SK-N-SH (cell line): ENCODE measurements around the gene LRTM2. TPM values are rescaled to one million over a fixed set of nuclear protein-coding genes. Genes with fewer than 3 reads are reported as not detected.

Source experiments
- CTCF ChIA-PET: fragments of 300-600, 350-600 bp; formaldehyde crosslinking; extraction: SDS; loops from one replicate; lab custom pipeline; 2021; lab: Yijun Ruan, JAX
- POLR2A ChIA-PET: fragments of 350-600 bp; sonication (Branson Sonifier 250); formaldehyde crosslinking; extraction: SDS; loops from one replicate; lab custom pipeline; 2020; ENCODE audit warnings: antibody characterized with exemption, inconsistent platforms; lab: Yijun Ruan, JAX
- DNase-seq: peaks from one replicate; pipeline ENCODE4 v3.0.0; 2012
- H2AFZ ChIP-seq: fragments of 200-600 bp; sonication (generic); 2 replicates; pipeline ENCODE4 v1.8.1; 2016; ENCODE audit warnings: antibody characterized with exemption, mild to moderate bottlenecking, low read depth
- H3F3A ChIP-seq: fragments of 200-600 bp; sonication (generic); replicated peaks from 2 replicates; pipeline ENCODE3; 2016; ENCODE audit warnings: antibody characterized with exemption, mild to moderate bottlenecking; ENCODE audit not compliant: insufficient read depth
- H3K27ac ChIP-seq, 2 experiments: fragments of 200-500 bp in 1 of 2; fragments of 200-600 bp in 1 of 2; sonication (Bioruptor generic) in 1 of 2; sonication (generic), shearing (Covaris generic) in 1 of 2; 2 replicates each; pipeline versions ENCODE4 v1.5.1 to v1.6.1; 2014 to 2016; ENCODE audit warnings: low read depth in 2 of 2, inconsistent platforms in 1 of 2, low read length in 1 of 2, mild to moderate bottlenecking in 1 of 2, mixed read lengths in 1 of 2
- H3K27me3 ChIP-seq: fragments of 200-600 bp; sonication (generic), shearing (Covaris generic); 2 replicates; pipeline ENCODE4 v1.6.1; 2016; ENCODE audit warnings: mixed run types; ENCODE audit not compliant: insufficient read depth
- H3K36me3 ChIP-seq, 2 experiments: fragments of 200-500 bp in 1 of 2; fragments of 200-600 bp in 1 of 2; sonication (Bioruptor generic) in 1 of 2; sonication (generic) in 1 of 2; replicated peaks in 1 of 2; 2 replicates each; pipeline versions ENCODE3 to v1.5.1; 2014 to 2016; ENCODE audit warnings: low read length in 1 of 2, mild to moderate bottlenecking in 1 of 2; ENCODE audit not compliant: insufficient read depth in 2 of 2, control insufficient read depth in 1 of 2
- H3K4me1 ChIP-seq, 2 experiments: fragments of 200-500 bp in 1 of 2; fragments of 200-600 bp in 1 of 2; sonication (Bioruptor generic) in 1 of 2; sonication (generic), shearing (Covaris generic) in 1 of 2; 2 replicates each; pipeline versions ENCODE4 v1.5.1 to v1.6.1; 2014 to 2016; ENCODE audit warnings: low read depth in 1 of 2, low read length in 1 of 2, mixed run types in 1 of 2; ENCODE audit not compliant: insufficient read depth in 2 of 2, control insufficient read depth in 1 of 2
- H3K4me2 ChIP-seq: fragments of 200-600 bp; sonication (generic), shearing (Covaris generic); 2 replicates; pipeline ENCODE4 v1.6.1; 2017; ENCODE audit warnings: mixed run types
- H3K4me3 ChIP-seq, 2 experiments: fragments of 200-500 bp in 1 of 2; fragments of 200-600 bp in 1 of 2; sonication (Bioruptor generic) in 1 of 2; sonication (generic), shearing (Covaris generic) in 1 of 2; 2 replicates each; pipeline versions ENCODE4 v1.5.1 to v1.8.1; 2014 to 2016; ENCODE audit warnings: low read depth in 2 of 2, inconsistent platforms in 1 of 2, low read length in 1 of 2, mild to moderate bottlenecking in 1 of 2, mixed read lengths in 1 of 2, moderate library complexity in 1 of 2
- H3K79me2 ChIP-seq: fragments of 200-600 bp; sonication (generic); 2 replicates; pipeline ENCODE4 v1.8.1; 2017; ENCODE audit warnings: mild to moderate bottlenecking; ENCODE audit not compliant: insufficient read depth
- H3K9ac ChIP-seq: fragments of 200-600 bp; sonication (generic); 2 replicates; pipeline ENCODE4 v1.6.1; 2017; ENCODE audit warnings: mixed run types
- H3K9me2 ChIP-seq: fragments of 200-600 bp; sonication (generic); 2 replicates; pipeline ENCODE4 v1.6.1; 2017; ENCODE audit warnings: mixed run types
- H3K9me3 ChIP-seq: fragments of 200-600 bp; sonication (generic); 2 replicates; pipeline ENCODE4 v1.6.1; 2017; ENCODE audit warnings: mixed run types, mild to moderate bottlenecking, moderate library complexity
- H4K20me1 ChIP-seq: fragments of 200-600 bp; sonication (generic); 2 replicates; pipeline ENCODE4 v1.6.1; 2017; ENCODE audit warnings: mild to moderate bottlenecking, mixed run types; ENCODE audit not compliant: insufficient read depth
- ELF1 ChIP-seq: IDR thresholded peaks from 2 replicates; pipeline ENCODE4 v1.4.0; 2012
- EP300 ChIP-seq, 2 experiments: IDR thresholded peaks; 2 replicates each; pipeline versions ENCODE4 v1.4.0 to v1.6.1; 2012; ENCODE audit warnings: borderline replicate concordance in 1 of 2, low read depth in 1 of 2, low read length in 1 of 2
- FOSL2 ChIP-seq: IDR thresholded peaks from 2 replicates; pipeline ENCODE4 v1.4.0; 2012; ENCODE audit warnings: low read depth, mild to moderate bottlenecking, moderate library complexity, borderline replicate concordance
- FOXJ3 ChIP-seq: sonication (generic); formaldehyde crosslinking; IDR thresholded peaks from 2 replicates; pipeline ENCODE4 v1.5.1; 2020; ENCODE audit warnings: mild to moderate bottlenecking, missing genetic modification reagents
- FOXM1 ChIP-seq: IDR thresholded peaks from 2 replicates; pipeline ENCODE4 v1.4.0; 2012; ENCODE audit warnings: low read depth, mild to moderate bottlenecking
- GATA2 ChIP-seq: sonication (generic); formaldehyde crosslinking; IDR thresholded peaks from 2 replicates; pipeline ENCODE4 v1.5.0; 2020; ENCODE audit warnings: mild to moderate bottlenecking, missing genetic modification reagents
- MXI1 ChIP-seq: IDR thresholded peaks from 2 replicates; pipeline ENCODE4 v1.6.1; 2012; ENCODE audit warnings: mild to moderate bottlenecking, low read depth, low read length, improper control_type of control experiment
- NFIC ChIP-seq: IDR thresholded peaks from 2 replicates; pipeline ENCODE4 v1.4.0; 2012; ENCODE audit warnings: borderline replicate concordance
- POLR2AphosphoS5 ChIP-seq: IDR thresholded peaks from 2 replicates; pipeline ENCODE4 v1.6.1; 2012; ENCODE audit warnings: low read depth, low read length
- RFX5 ChIP-seq: IDR thresholded peaks from 2 replicates; pipeline ENCODE4 v1.6.1; 2012; ENCODE audit warnings: mild to moderate bottlenecking, improper control_type of control experiment, low read length
- RXRA ChIP-seq: IDR thresholded peaks from 2 replicates; pipeline ENCODE4 v1.4.0; 2012; ENCODE audit warnings: low read depth, mild to moderate bottlenecking, borderline replicate concordance
- SIN3A ChIP-seq: IDR thresholded peaks from 2 replicates; pipeline ENCODE4 v1.6.1; 2012; ENCODE audit warnings: low read depth, mild to moderate bottlenecking, low read length, moderate library complexity, borderline replicate concordance
- TEAD4 ChIP-seq: IDR thresholded peaks from 2 replicates; pipeline ENCODE4 v1.4.0; 2012; ENCODE audit warnings: mild to moderate bottlenecking, borderline replicate concordance; ENCODE audit not compliant: insufficient read depth
- YY1 ChIP-seq: IDR thresholded peaks from 2 replicates; pipeline ENCODE4 v1.4.0; 2012; ENCODE audit warnings: low read depth, mild to moderate bottlenecking
- whole genome bisulfite sequencing: methylation state at CpG from one replicate; pipeline ENCODE4 v1.1.6; 2017; ENCODE audit warnings: low lambda C conversion rate; 5-methylcytosine and 5-hydroxymethylcytosine counted together
- polyA plus RNA-seq, 3 experiments: library from polyadenylated mRNA; depleted of rRNA; stranded (reverse); fragments of >200 nt; gene quantifications; 2 replicates each; pipeline ENCODE4 v1.2.3, GENCODE V29; 2012
- TF ChIP-seq, protein P1 (sequence below): IDR thresholded peaks from 2 replicates; pipeline ENCODE4 v1.6.1; 2012; ENCODE audit warnings: mild to moderate bottlenecking, low read depth, low read length, moderate library complexity
- TF ChIP-seq, protein P2 (sequence below): IDR thresholded peaks from 2 replicates; pipeline ENCODE4; 2012
- TF ChIP-seq, protein P3 (sequence below): fragments of 150-350 bp; IDR thresholded peaks from 2 replicates; pipeline ENCODE4 v1.6.1; 2016; ENCODE audit warnings: mild to moderate bottlenecking, low read depth, low read length
- TF ChIP-seq, protein P4 (sequence below): IDR thresholded peaks from 2 replicates; pipeline ENCODE4 v1.4.0; 2012; ENCODE audit warnings: low read depth, borderline replicate concordance

The LRTM2 gene
- polyA plus RNA-seq, 1 of the 3 experiments (the other 2 are of a cell fraction): not detected

GRCh38 chr12:1826401-1826800, 6.0 kb downstream of the LRTM2 start:
- no peak overlapping the region for H3K4me2 ChIP-seq
- peaks cover 0 to 74% of the 10 kb centered on the region in 2 experiments; a peak in 2 of 4 replicates for H3K4me1 ChIP-seq
- no peaks in the 10 kb centered on the region for H3K36me3 ChIP-seq
- WGBS: 57% methylated on average over 8 of the region's 15 CpGs
- H3K9ac ChIP-seq: no peak overlapping the region
- H3K9me2 ChIP-seq: no peaks in the 10 kb centered on the region
- no peak for DNase-seq
- no peaks in the 10 kb centered on the region for H4K20me1 ChIP-seq
- H3K79me2 ChIP-seq: no peaks in the 10 kb centered on the region
- H3K27me3 ChIP-seq: peaks cover 3% of the 10 kb centered on the region; the same call in 1 of the 2 replicates
- no peaks in the 10 kb centered on the region for H3K9me3 ChIP-seq
- no peak overlapping the region for H3K4me3 ChIP-seq
- TF ChIP-seq ELF1 (no peak), POLR2AphosphoS5 (no peak), RFX5 (no peak)
- ChIA-PET POLR2A (no interaction called here), CTCF (interaction anchor here (1.2 to 1.6 kb wide), 2 partner anchors 26 to 192 kb away, joined by 3 to 4 read pairs; no protein-coding TSS in a partner anchor)
- no peaks in the 10 kb centered on the region for H3F3A ChIP-seq
- no peak overlapping the region for H3K27ac ChIP-seq
- H2AFZ ChIP-seq: no peak overlapping the region

DNA sequence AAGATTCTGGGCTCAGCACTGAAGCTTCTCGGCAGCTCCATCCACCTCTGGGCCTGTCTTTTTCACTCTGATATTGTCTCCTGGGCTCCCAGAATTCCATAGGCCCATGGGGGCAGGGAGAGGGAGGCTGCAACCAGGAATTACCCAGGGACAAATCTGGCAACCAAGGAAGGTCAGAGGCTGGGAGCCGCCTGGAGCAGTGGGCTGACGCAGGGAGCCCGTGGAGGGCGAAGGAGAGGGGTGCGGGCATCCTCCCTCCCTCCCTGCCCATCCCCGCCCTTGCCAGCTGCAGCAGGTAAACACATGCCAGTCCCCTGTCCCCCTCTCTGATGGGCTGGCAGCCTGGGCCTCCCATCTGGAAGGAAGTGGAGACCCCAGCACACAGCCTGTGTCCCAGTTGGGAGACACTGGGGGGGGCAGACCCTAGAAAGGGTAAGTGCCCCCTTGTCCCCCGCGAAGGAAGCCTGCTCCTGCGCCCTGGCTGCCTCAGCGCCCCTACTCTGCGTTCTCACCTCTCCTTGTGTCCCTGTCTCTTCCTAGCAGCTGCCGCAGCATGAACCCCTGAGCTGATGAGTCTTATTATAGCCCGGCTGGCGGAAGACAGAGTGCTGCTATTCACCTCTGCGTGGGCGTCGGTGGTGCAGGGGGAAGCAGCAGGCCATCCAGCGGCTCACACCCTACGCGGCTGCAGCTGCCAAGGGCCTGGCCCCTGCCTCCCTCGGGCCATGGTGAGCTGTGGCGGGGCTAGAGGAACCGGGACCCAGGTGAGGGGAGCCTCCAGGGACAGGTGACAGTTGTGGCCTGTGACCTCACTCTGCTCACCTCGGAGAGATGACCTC, 6.7 kb downstream of the LRTM2 start:
- POLR2A ChIA-PET: no interaction called here
- H3K4me3 ChIP-seq: no peak overlapping the region
- CTCF ChIA-PET: interaction anchor here (1.0 to 1.6 kb wide), 4 partner anchors 11 to 192 kb away, joined by 3 to 4 read pairs (median 4); no protein-coding TSS in a partner anchor
- H3K27me3 ChIP-seq: no peaks in the 10 kb centered on the region
- 90% methylated on average over 19 of the region's 25 CpGs for WGBS
- H3K9me2 ChIP-seq: no peaks in the 10 kb centered on the region
- H4K20me1 ChIP-seq: no peaks in the 10 kb centered on the region
- no peak overlapping the region for H3K27ac ChIP-seq
- no peaks in the 10 kb centered on the region for H3K79me2 ChIP-seq
- no peaks in the 10 kb centered on the region for H3K36me3 ChIP-seq
- no peaks in the 10 kb centered on the region for H3F3A ChIP-seq
- peaks cover 0 to 73% of the 10 kb centered on the region in 2 experiments; a peak in 2 of 4 replicates for H3K4me1 ChIP-seq
- H3K9me3 ChIP-seq: no peaks in the 10 kb centered on the region
- H3K9ac ChIP-seq: no peak overlapping the region
- DNase-seq: no peak
- no peak overlapping the region for H3K4me2 ChIP-seq
- no peak overlapping the region for H2AFZ ChIP-seq
- TF ChIP-seq TEAD4 (no peak), NFIC (no peak), GATA2 (no peak), RXRA (no peak), SIN3A (no peak), POLR2AphosphoS5 (no peak), MXI1 (no peak), EP300 (IDR thresholded peaks at IDR 0.05; ENCODE audit: borderline replicate concordance in 1 of 2, low read depth in 1 of 2, low read length in 1 of 2) (no peak), FOSL2 (no peak), FOXJ3 (no peak), FOXM1 (no peak), YY1 (no peak), ELF1 (no peak)
- TF ChIP-seq, protein P1, sequence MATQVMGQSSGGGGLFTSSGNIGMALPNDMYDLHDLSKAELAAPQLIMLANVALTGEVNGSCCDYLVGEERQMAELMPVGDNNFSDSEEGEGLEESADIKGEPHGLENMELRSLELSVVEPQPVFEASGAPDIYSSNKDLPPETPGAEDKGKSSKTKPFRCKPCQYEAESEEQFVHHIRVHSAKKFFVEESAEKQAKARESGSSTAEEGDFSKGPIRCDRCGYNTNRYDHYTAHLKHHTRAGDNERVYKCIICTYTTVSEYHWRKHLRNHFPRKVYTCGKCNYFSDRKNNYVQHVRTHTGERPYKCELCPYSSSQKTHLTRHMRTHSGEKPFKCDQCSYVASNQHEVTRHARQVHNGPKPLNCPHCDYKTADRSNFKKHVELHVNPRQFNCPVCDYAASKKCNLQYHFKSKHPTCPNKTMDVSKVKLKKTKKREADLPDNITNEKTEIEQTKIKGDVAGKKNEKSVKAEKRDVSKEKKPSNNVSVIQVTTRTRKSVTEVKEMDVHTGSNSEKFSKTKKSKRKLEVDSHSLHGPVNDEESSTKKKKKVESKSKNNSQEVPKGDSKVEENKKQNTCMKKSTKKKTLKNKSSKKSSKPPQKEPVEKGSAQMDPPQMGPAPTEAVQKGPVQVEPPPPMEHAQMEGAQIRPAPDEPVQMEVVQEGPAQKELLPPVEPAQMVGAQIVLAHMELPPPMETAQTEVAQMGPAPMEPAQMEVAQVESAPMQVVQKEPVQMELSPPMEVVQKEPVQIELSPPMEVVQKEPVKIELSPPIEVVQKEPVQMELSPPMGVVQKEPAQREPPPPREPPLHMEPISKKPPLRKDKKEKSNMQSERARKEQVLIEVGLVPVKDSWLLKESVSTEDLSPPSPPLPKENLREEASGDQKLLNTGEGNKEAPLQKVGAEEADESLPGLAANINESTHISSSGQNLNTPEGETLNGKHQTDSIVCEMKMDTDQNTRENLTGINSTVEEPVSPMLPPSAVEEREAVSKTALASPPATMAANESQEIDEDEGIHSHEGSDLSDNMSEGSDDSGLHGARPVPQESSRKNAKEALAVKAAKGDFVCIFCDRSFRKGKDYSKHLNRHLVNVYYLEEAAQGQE: no peak
- TF ChIP-seq, protein P2, sequence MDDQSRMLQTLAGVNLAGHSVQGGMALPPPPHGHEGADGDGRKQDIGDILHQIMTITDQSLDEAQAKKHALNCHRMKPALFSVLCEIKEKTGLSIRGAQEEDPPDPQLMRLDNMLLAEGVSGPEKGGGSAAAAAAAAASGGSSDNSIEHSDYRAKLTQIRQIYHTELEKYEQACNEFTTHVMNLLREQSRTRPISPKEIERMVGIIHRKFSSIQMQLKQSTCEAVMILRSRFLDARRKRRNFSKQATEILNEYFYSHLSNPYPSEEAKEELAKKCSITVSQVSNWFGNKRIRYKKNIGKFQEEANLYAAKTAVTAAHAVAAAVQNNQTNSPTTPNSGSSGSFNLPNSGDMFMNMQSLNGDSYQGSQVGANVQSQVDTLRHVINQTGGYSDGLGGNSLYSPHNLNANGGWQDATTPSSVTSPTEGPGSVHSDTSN: no peak
- TF ChIP-seq, protein P3, sequence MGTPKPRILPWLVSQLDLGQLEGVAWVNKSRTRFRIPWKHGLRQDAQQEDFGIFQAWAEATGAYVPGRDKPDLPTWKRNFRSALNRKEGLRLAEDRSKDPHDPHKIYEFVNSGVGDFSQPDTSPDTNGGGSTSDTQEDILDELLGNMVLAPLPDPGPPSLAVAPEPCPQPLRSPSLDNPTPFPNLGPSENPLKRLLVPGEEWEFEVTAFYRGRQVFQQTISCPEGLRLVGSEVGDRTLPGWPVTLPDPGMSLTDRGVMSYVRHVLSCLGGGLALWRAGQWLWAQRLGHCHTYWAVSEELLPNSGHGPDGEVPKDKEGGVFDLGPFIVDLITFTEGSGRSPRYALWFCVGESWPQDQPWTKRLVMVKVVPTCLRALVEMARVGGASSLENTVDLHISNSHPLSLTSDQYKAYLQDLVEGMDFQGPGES: no peak
- TF ChIP-seq, protein P4, sequence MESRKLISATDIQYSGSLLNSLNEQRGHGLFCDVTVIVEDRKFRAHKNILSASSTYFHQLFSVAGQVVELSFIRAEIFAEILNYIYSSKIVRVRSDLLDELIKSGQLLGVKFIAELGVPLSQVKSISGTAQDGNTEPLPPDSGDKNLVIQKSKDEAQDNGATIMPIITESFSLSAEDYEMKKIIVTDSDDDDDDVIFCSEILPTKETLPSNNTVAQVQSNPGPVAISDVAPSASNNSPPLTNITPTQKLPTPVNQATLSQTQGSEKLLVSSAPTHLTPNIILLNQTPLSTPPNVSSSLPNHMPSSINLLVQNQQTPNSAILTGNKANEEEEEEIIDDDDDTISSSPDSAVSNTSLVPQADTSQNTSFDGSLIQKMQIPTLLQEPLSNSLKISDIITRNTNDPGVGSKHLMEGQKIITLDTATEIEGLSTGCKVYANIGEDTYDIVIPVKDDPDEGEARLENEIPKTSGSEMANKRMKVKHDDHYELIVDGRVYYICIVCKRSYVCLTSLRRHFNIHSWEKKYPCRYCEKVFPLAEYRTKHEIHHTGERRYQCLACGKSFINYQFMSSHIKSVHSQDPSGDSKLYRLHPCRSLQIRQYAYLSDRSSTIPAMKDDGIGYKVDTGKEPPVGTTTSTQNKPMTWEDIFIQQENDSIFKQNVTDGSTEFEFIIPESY: no peak
